Upper lobe of right lung (tissue), 1 donor: ENCODE results near the gene N4BP2L2. TPM values are rescaled to one million over a fixed set of nuclear protein-coding genes. Genes with fewer than 3 reads are reported as not detected.

Source experiments
- ATAC-seq: fragments of 200-7000 bp; cut with Tn5 transposase; one replicate; pipeline ENCODE4 v1.9.1; 2020; ENCODE audit warnings: mild to moderate bottlenecking, moderate library complexity
- DNase-seq: peaks from one replicate; pipeline ENCODE4 v3.0.0-alpha.2; 2020
- H3K27ac ChIP-seq: fragments of 200-600 bp; one replicate; pipeline ENCODE4 v1.8.0; 2022
- H3K27me3 ChIP-seq: fragments of 200-600 bp; one replicate; pipeline ENCODE4 v1.8.0; 2022; ENCODE audit warnings: mild to moderate bottlenecking
- H3K36me3 ChIP-seq: fragments of 200-600 bp; one replicate; pipeline ENCODE4 v1.8.0; 2022
- H3K4me1 ChIP-seq: fragments of 200-600 bp; one replicate; pipeline ENCODE4 v1.8.0; 2022
- H3K4me3 ChIP-seq: fragments of 200-600 bp; one replicate; pipeline ENCODE4 v1.8.0; 2022; ENCODE audit warnings: mild to moderate bottlenecking
- H3K9me3 ChIP-seq: fragments of 200-600 bp; one replicate; pipeline ENCODE4 v1.8.0; 2022
- CTCF ChIP-seq: fragments of 200-600 bp; IDR thresholded peaks from one replicate; pipeline ENCODE4 v1.8.0; 2022; ENCODE audit warnings: antibody characterized with exemption
- intact Hi-C: fragments of 100-400 bp; cut with DNase I; formaldehyde crosslinking; loops from one replicate; pipeline ENCODE4 v1.11.0; 2022
- total RNA-seq: library from RNA; stranded (reverse); fragmentation: NEBNext Ultra II Directional; extraction: Animal tissue kit (Norgen Biotek cat#: 25700); gene quantifications from one replicate; pipeline ENCODE4 v1.2.1, GENCODE V29; 2021
- donor health status: DM: no; HTN: yes; CAD: no; lungs with severe emphysema.

Gene N4BP2L2
- total RNA-seq, 1 donor from 2014 or later = 168 TPM

DNA sequence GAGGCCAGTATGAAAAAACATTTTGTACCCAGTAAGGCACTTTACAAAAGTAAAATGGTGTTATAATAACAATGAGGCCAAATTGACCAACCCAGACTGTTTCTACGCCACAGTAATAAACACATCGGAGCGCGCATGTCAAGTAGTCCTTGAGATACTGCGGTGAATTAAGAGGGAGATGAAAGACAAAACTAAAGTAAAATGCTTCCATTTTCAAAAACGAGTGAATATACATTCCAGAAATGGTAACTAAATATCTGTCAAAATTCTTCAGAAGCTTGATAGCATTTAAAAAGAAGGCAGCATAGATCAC, 129.6 kb downstream of the N4BP2L2 start:
- Histone ChIP-seq H3K36me3 (peaks cover 23% of the 10 kb centered on the region), H3K4me1 (no peaks in the 10 kb centered on the region), H3K4me3 (no peak overlapping the region), H3K27me3 (no peaks in the 10 kb centered on the region), H3K27ac (no peak overlapping the region), H3K9me3 (no peaks in the 10 kb centered on the region)
- no peak for TF ChIP-seq CTCF
- intact Hi-C loops = no loop called here
- DNase-seq = no peak
- peak; percentile 31 for ATAC-seq

DNA sequence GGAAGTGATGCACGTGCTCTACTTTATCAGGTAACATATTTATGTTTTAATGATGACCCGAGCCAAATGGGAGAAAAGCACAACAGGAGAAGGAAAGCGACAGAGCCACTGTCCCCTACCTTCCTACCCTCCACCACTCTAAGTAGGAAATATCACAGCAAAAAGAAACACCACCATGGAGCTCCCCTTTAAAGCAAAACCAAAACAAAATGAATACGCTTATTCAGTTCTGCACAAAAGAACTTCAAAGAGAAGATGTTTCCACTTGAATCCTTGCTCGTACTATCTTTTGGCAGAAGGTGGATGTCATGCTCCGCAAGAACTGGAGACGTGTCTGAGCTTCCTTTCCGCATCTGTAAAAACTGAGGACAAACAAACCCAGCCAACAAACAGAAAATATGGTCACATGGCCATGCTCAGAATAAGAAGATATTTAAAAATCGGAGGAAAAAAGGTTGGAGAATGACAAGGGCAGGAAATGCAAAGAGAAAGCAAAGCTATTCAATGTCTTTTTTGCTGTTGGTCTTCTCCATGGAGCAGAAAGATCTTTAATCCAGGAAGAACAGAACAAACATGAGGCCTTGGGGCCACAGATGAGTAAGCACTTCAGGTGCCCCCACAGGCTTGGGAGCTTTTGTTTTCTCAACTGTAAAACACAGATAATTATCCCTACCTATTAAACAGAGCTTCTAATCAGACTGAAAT, 130.1 kb downstream of the N4BP2L2 start:
- Histone ChIP-seq H3K36me3 (peaks cover 28% of the 10 kb centered on the region), H3K27ac (no peak overlapping the region), H3K4me3 (no peak overlapping the region), H3K27me3 (no peaks in the 10 kb centered on the region), H3K4me1 (no peaks in the 10 kb centered on the region), H3K9me3 (no peaks in the 10 kb centered on the region)
- no peak for TF ChIP-seq CTCF
- ATAC-seq = no peak
- intact Hi-C loops = no loop called here
- no peak for DNase-seq

DNA sequence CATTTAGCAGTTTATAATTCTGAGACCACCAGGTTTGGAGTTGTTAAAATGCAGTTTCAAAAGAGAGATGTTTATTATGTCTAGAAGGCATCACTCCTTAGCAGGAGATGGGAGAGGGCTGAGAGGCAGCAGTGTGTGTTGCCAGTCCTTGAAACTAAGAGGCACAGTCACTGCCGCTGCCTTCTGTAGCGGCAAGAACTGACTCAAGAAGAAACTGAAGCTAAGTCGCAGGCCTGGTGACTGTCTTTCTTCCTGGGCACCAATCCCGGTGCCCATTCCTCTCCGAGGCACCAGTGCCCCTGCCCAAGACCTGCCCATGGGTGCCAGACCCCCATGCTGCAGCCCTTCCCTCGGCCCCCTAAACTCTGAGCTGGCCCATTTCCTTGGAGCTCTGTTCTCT, 130.7 kb downstream of the N4BP2L2 start:
- no peak overlapping the region for H3K4me3 ChIP-seq
- no peaks in the 10 kb centered on the region for H3K4me1 ChIP-seq
- no peaks in the 10 kb centered on the region for H3K9me3 ChIP-seq
- H3K27me3 ChIP-seq = no peaks in the 10 kb centered on the region
- TF ChIP-seq CTCF = no peak
- no peak overlapping the region for H3K27ac ChIP-seq
- ATAC-seq (no peak), DNase-seq (no peak)
- intact Hi-C loops = no loop called here
- H3K36me3 ChIP-seq = peaks cover 34% of the 10 kb centered on the region

- peaks cover 38% of the 10 kb centered on the region for H3K36me3 ChIP-seq
Observed at GRCh38 chr13:32403108-32403507, 135.5 kb downstream of the N4BP2L2 start.

GRCh38 chr13:32391101-32391619, 147.4 kb downstream of the N4BP2L2 start:
- H3K4me1 ChIP-seq = no peaks in the 10 kb centered on the region

More at GRCh38 chr13:32403108-32403507, 135.5 kb downstream of the N4BP2L2 start:
- Histone ChIP-seq H3K4me3 (no peak overlapping the region), H3K27me3 (no peaks in the 10 kb centered on the region), H3K27ac (no peak overlapping the region), H3K9me3 (no peaks in the 10 kb centered on the region), H3K4me1 (no peaks in the 10 kb centered on the region)
- ATAC-seq (no peak), DNase-seq (no peak)
- intact Hi-C loops = no loop called here
- no peak for TF ChIP-seq CTCF

More at GRCh38 chr13:32391101-32391619, 147.4 kb downstream of the N4BP2L2 start:
- Histone ChIP-seq H3K27me3 (no peaks in the 10 kb centered on the region), H3K36me3 (no peaks in the 10 kb centered on the region), H3K9me3 (no peaks in the 10 kb centered on the region), H3K27ac (no peak overlapping the region), H3K4me3 (no peak overlapping the region)
- intact Hi-C loops = no loop called here
- TF ChIP-seq CTCF = no peak
- ATAC-seq = peak; percentile 54
- DNase-seq = no peak
